Esophagus muscularis mucosa (tissue), 4 donors: ENCODE data around the gene ADCY7. TPM values are rescaled to one million over a fixed set of nuclear protein-coding genes. Genes with fewer than 3 reads are reported as not detected.
"Not testable (repeated sequence)": the region's sequence is repeated elsewhere in the genome, so short reads cannot be mapped to it uniquely, and the experiment has no call there.

Experiments used
- DNase-seq: peaks from one replicate; pipeline ENCODE4 v3.0.0-alpha.2; 2017; ENCODE audit errors: extremely low spot score
- H3K27ac ChIP-seq, 4 donors: fragments of 200-600 bp; sonication (generic); replicated peaks in 1 of 4; 1 replicate in 3 of 4; 2 replicates in 1 of 4; pipeline ENCODE4 v1.5.1; 2016 to 2019; ENCODE audit warnings: mild to moderate bottlenecking in 1 of 4
- H3K27me3 ChIP-seq, 4 donors: fragments of 200-600 bp; sonication (generic); one replicate each; pipeline versions ENCODE4 v1.5.1 to v1.6.0; 2016 to 2019
- H3K36me3 ChIP-seq, 4 donors: fragments of 200-600 bp; sonication (generic); one replicate each; pipeline ENCODE4 v1.5.1; 2016 to 2019
- H3K4me1 ChIP-seq, 4 donors: fragments of 200-600 bp; sonication (generic); one replicate each; pipeline ENCODE4 v1.5.1; 2016 to 2019
- H3K4me3 ChIP-seq, 4 donors: fragments of 200-600 bp; sonication (generic); 1 replicate in 2 of 4; 2 replicates in 2 of 4; pipeline ENCODE4 v1.5.1; 2016 to 2019; ENCODE audit warnings: mild to moderate bottlenecking in 4 of 4, moderate library complexity in 1 of 4
- H3K9me3 ChIP-seq, 4 donors: fragments of 200-600 bp; sonication (generic); 1 replicate in 3 of 4; 2 replicates in 1 of 4; pipeline ENCODE4 v1.5.1; 2016 to 2019
- EP300 ChIP-seq: sonication (generic); formaldehyde crosslinking; IDR thresholded peaks from one replicate; pipeline ENCODE4 v1.6.1; 2017; ENCODE audit warnings: antibody characterized with exemption
- POLR2A ChIP-seq: fragments of 450-650 bp; IDR thresholded peaks from one replicate; pipeline ENCODE4 v1.6.1; 2017; ENCODE audit warnings: antibody characterized with exemption, moderate library complexity, mild to moderate bottlenecking, low read depth
- POLR2AphosphoS5 ChIP-seq, 2 donors: sonication (generic); formaldehyde crosslinking; IDR thresholded peaks; one replicate each; pipeline ENCODE4 v1.6.1; 2017; ENCODE audit warnings: antibody characterized with exemption in 2 of 2
- WGBS: methylation state at CpG from one replicate; pipeline ENCODE4 v1.1.5; 2018; 5-methylcytosine and 5-hydroxymethylcytosine counted together
- intact Hi-C: fragments of 100-400 bp; cut with DNase I; formaldehyde crosslinking; loops from one replicate; pipeline ENCODE4 v1.15.1; 2023
- total RNA-seq, 4 donors: library from RNA; depleted of rRNA; stranded (reverse); fragments of >200 nt; gene quantifications; one replicate each; pipeline versions ENCODE4 v1.1.0 to v1.2.1, GENCODE V29; 2016
- TF ChIP-seq, protein P1 (sequence below), 3 experiments: fragments of 200-600 bp in 2 of 3; fragments of 450-650 bp in 1 of 3; sonication (generic) in 2 of 3; IDR thresholded peaks; one replicate each; pipeline ENCODE4 v1.5.1; 2017 to 2019; ENCODE audit warnings: antibody characterized with exemption in 3 of 3, mild to moderate bottlenecking in 2 of 3, moderate library complexity in 1 of 3

The ADCY7 gene
- total RNA-seq, 4 donors from 2014 or later = 12.3 to 17.4 (median 15.6) TPM

GRCh38 chr16:50338371-50339231, 72.2 kb downstream of the ADCY7 start:
- Histone ChIP-seq H3K4me1 (peaks cover 0 to 60% (median 37%) of the 10 kb centered on the region in 4 donors), H3K27me3 (no peaks in the 10 kb centered on the region), H3K36me3 (peaks cover 5 to 62% (median 31%) of the 10 kb centered on the region in 4 donors), H3K9me3 (no peaks in the 10 kb centered on the region), H3K27ac (peak overlapping the region in 1 of 4 donors; percentile 4), H3K4me3 (no peak overlapping the region)
- no peak for DNase-seq
- intact Hi-C loops = loop anchor here (10.0 kb wide), 1 partner anchor 184 kb away; the partner anchor contains the start of gene TENT4B
- WGBS = 73% methylated on average over 8 of the region's 8 CpGs
- TF ChIP-seq POLR2A (no peak), POLR2AphosphoS5 (IDR thresholded peaks at IDR 0.05) (no peak), EP300 (no peak)
- TF ChIP-seq, protein P1, sequence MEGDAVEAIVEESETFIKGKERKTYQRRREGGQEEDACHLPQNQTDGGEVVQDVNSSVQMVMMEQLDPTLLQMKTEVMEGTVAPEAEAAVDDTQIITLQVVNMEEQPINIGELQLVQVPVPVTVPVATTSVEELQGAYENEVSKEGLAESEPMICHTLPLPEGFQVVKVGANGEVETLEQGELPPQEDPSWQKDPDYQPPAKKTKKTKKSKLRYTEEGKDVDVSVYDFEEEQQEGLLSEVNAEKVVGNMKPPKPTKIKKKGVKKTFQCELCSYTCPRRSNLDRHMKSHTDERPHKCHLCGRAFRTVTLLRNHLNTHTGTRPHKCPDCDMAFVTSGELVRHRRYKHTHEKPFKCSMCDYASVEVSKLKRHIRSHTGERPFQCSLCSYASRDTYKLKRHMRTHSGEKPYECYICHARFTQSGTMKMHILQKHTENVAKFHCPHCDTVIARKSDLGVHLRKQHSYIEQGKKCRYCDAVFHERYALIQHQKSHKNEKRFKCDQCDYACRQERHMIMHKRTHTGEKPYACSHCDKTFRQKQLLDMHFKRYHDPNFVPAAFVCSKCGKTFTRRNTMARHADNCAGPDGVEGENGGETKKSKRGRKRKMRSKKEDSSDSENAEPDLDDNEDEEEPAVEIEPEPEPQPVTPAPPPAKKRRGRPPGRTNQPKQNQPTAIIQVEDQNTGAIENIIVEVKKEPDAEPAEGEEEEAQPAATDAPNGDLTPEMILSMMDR (IDR thresholded peaks at IDR 0.05) = no peak

- Histone ChIP-seq H3K4me3 (no peak overlapping the region), H3K27me3 (no peaks in the 10 kb centered on the region), H3K4me1 (peaks cover 0 to 41% (median 23%) of the 10 kb centered on the region in 4 donors), H3K36me3 (peaks cover 7 to 60% (median 33%) of the 10 kb centered on the region in 4 donors), H3K27ac (peak overlapping the region in 3 of 4 donors; percentile 8 to 46 (median 23)), H3K9me3 (no peaks in the 10 kb centered on the region)
- intact Hi-C loops = no loop called here
- 46% methylated on average over 2 of the region's 2 CpGs for WGBS
- TF ChIP-seq, protein P1 (IDR thresholded peaks at IDR 0.05) = no peak
- TF ChIP-seq POLR2AphosphoS5 (IDR thresholded peaks at IDR 0.05) (no peak), EP300 (no peak), POLR2A (no peak)
- no peak for DNase-seq
Measured at GRCh38 chr16:50340578-50340977, 74.2 kb downstream of the ADCY7 start.

DNA sequence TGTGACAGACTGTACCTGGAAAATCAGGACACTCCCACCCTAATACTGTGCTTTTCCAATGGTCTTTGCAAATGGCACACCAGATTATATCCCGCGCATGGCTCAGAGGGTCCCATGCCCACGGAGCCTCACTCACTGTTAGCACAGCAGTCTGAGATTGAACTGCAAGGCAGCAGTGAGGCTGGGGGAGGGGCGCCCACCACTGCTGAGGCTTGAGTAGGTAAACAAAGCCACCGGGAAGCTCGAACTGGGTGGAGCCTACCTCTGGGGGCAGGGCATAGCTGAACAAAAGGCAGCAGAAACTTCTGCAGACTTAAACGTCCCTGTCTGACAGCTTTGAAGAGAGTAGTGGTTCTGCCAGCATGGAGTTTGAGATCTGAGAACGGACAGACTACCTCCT, 77.2 kb downstream of the ADCY7 start:
- 30% methylated on average over 4 of the region's 8 CpGs for WGBS
- H3K4me3 ChIP-seq, intact Hi-C loops, H3K9me3 ChIP-seq, H3K27me3 ChIP-seq, DNase-seq, H3K27ac ChIP-seq: not testable (repeated sequence)
- Histone ChIP-seq H3K36me3 (peaks cover 7 to 55% (median 33%) of the 10 kb centered on the region in 4 donors), H3K4me1 (peaks cover 0 to 29% (median 17%) of the 10 kb centered on the region in 4 donors)

DNA sequence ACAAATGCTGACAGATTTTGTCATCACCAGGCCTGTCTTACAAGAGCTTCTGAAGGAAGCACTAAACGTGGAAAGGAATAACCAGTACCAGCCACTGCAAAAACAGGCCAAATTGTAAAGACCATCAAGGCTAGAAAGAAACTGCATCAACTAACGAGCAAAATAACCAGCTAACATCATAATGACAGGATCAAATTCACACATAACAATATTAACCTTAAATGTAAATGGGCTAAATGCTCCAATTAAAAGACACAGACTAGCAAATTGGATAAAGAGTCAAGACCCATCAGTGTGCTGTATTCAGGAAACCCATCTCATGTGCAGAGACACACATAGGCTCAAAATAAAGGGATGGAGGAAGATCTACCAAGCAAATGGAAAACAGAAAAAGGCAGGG, 78.9 kb downstream of the ADCY7 start:
- Histone ChIP-seq H3K4me1 (peaks cover 0 to 14% (median 10%) of the 10 kb centered on the region in 4 donors), H3K36me3 (peaks cover 14 to 57% (median 35%) of the 10 kb centered on the region in 4 donors)
- H3K27ac ChIP-seq, H3K9me3 ChIP-seq, DNase-seq, intact Hi-C loops, H3K4me3 ChIP-seq, H3K27me3 ChIP-seq: not testable (repeated sequence)
- WGBS = 90% methylated on average over 2 of the region's 2 CpGs

GRCh38 chr16:50351116-50351515, 84.8 kb downstream of the ADCY7 start:
- H3K4me3 ChIP-seq = no peak overlapping the region
- H3K36me3 ChIP-seq = peaks cover 17 to 63% (median 43%) of the 10 kb centered on the region in 4 donors
- no peak overlapping the region for H3K27ac ChIP-seq
- intact Hi-C loops = loop anchor here (10.0 kb wide), 2 partner anchors 136 to 326 kb away; partner anchors contain the start of gene CNEP1R1
- TF ChIP-seq, protein P1 (IDR thresholded peaks at IDR 0.05) = no peak
- no peak for TF ChIP-seq POLR2A
- no peak for TF ChIP-seq POLR2AphosphoS5 (IDR thresholded peaks at IDR 0.05)
- no peaks in the 10 kb centered on the region for H3K9me3 ChIP-seq
- H3K27me3 ChIP-seq = no peaks in the 10 kb centered on the region
- 97% methylated on average over 5 of the region's 5 CpGs for WGBS
- H3K4me1 ChIP-seq = peaks cover 0 to 15% (median 9%) of the 10 kb centered on the region in 4 donors
- no peak for DNase-seq
